ENCODE data around the gene PTOV1. TPM values are rescaled to one million over a fixed set of nuclear protein-coding genes. Genes with fewer than 3 reads are reported as not detected.

The PTOV1 gene
- total RNA-seq, 1 donor from 2014 or later, result 127 TPM

GRCh38 chr19:49869009-49869483, 18.1 kb downstream of the PTOV1 start:
- DNase-seq (no peak), ATAC-seq (peak; percentile 22)
- intact Hi-C loops (cut with micrococcal nuclease), result no loop called here

- intact Hi-C loops (cut with micrococcal nuclease), result no loop called here
- DNase-seq (peak; percentile 96), ATAC-seq (peak; percentile 75)
These were observed 18.7 kb downstream of the PTOV1 start for GRCh38 chr19:49869484-49870308.

GRCh38 chr19:49870309-49870901, 19.4 kb downstream of the PTOV1 start:
- DNase-seq (no peak), ATAC-seq (no peak)
- intact Hi-C loops (cut with micrococcal nuclease), result no loop called here

GRCh38 chr19:49871349-49871985, 20.5 kb downstream of the PTOV1 start:
- intact Hi-C loops (cut with micrococcal nuclease), result no loop called here
- ATAC-seq (no peak), DNase-seq (no peak)

- intact Hi-C loops (cut with micrococcal nuclease), result no loop called here
- no peak for ATAC-seq
- no peak for DNase-seq
These were observed 21.5 kb downstream of the PTOV1 start for GRCh38 chr19:49872245-49873128.

GRCh38 chr19:49873129-49873521, 22.2 kb downstream of the PTOV1 start:
- peak; percentile 29 for DNase-seq
- no peak for ATAC-seq
- intact Hi-C loops (cut with micrococcal nuclease), result no loop called here

- intact Hi-C loops (cut with micrococcal nuclease), result no loop called here
These were observed 22.9 kb downstream of the PTOV1 start for GRCh38 chr19:49873834-49874233.

GRCh38 chr19:49874503-49875157, 23.7 kb downstream of the PTOV1 start:
- no peak for DNase-seq
- intact Hi-C loops (cut with micrococcal nuclease), result no loop called here

More at GRCh38 chr19:49873834-49874233, 22.9 kb downstream of the PTOV1 start:
- DNase-seq (no peak), ATAC-seq (no peak)

GRCh38 chr19:49875177-49875576, 24.2 kb downstream of the PTOV1 start:
- ATAC-seq (no peak), DNase-seq (no peak)
- intact Hi-C loops (cut with micrococcal nuclease), result no loop called here

More at GRCh38 chr19:49874503-49875157, 23.7 kb downstream of the PTOV1 start:
- no peak for ATAC-seq

- peak; percentile 11 for ATAC-seq
- peak; percentile 81 for DNase-seq
- intact Hi-C loops (cut with micrococcal nuclease), result no loop called here
These were observed 25.0 kb downstream of the PTOV1 start for GRCh38 chr19:49875857-49876421.

- intact Hi-C loops (cut with micrococcal nuclease), result no loop called here
- peak; percentile 77 for ATAC-seq
These were observed 25.6 kb downstream of the PTOV1 start for GRCh38 chr19:49876422-49877019.

GRCh38 chr19:49877020-49877878, 26.3 kb downstream of the PTOV1 start, which contains the start of the genes AKT1S1 and TBC1D17:
TSS of gene AKT1S1 (minus strand) at chr19:49877355. CDS start at chr19:49873295, 4,060 bp downstream.
TSS of gene TBC1D17 (plus strand) at chr19:49877702. CDS start at chr19:49877724, 22 bp downstream.
- intact Hi-C loops (cut with micrococcal nuclease), result no loop called here
- DNase-seq, result peak; percentile 99
- peak; percentile 78 for ATAC-seq

More at GRCh38 chr19:49876422-49877019, 25.6 kb downstream of the PTOV1 start:
- peak; percentile 99 for DNase-seq

- DNase-seq, result peak; percentile 99
- peak; percentile 73 for ATAC-seq
- intact Hi-C loops (cut with micrococcal nuclease), result no loop called here
These were observed 27.2 kb downstream of the PTOV1 start for GRCh38 chr19:49877879-49878743.

- intact Hi-C loops (cut with micrococcal nuclease), result no loop called here
These were observed 27.7 kb downstream of the PTOV1 start for GRCh38 chr19:49878744-49879070.

GRCh38 chr19:49879243-49879963, 28.4 kb downstream of the PTOV1 start:
- ATAC-seq, result no peak

More at GRCh38 chr19:49878744-49879070, 27.7 kb downstream of the PTOV1 start:
- ATAC-seq (no peak), DNase-seq (no peak)

More at GRCh38 chr19:49879243-49879963, 28.4 kb downstream of the PTOV1 start:
- no peak for DNase-seq
- intact Hi-C loops (cut with micrococcal nuclease), result no loop called here
